CMK (cell line): ENCODE data around the gene CARMIL1.

Experiments used
- DNase-seq: peaks from one replicate; pipeline ENCODE4 v3.0.0-alpha.2; 2010; ENCODE audit warnings: low read depth

Gene CARMIL1

GRCh38 chr6:25659633-25660368 is 380.6 kb downstream of the CARMIL1 start:
- DNase-seq, result no peak

- no peak for DNase-seq
These were observed 381.3 kb downstream of the CARMIL1 start for GRCh38 chr6:25660512-25660911.

- no peak for DNase-seq
These were observed 382.1 kb downstream of the CARMIL1 start for GRCh38 chr6:25661129-25661779.

GRCh38 chr6:25665455-25665854 is 386.3 kb downstream of the CARMIL1 start:
- peak; percentile 58 for DNase-seq

DNA sequence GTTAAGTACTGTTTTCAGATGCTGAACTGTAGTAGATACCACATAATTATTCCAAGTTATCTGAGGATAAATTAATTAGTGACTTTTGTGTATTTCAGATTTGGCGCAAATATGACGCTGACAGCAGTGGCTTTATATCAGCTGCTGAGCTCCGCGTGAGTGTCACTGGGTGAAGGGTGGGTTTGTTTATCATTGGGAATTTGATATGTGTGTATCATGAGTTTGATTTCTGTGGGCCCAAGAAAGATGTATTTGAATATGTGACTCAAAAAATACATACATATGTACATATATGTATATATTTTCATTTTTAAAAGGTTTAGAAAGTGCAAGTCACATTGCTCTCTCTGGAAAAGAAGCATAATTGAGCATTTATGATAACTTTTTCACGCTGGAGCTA is 390.2 kb downstream of the CARMIL1 start:
- no peak for DNase-seq
